ENCODE measurements around the gene TNRC18.
"Not testable (repeated sequence)": the region's sequence is repeated elsewhere in the genome, so short reads cannot be mapped to it uniquely, and the experiment has no call there.

The TNRC18 gene

DNA sequence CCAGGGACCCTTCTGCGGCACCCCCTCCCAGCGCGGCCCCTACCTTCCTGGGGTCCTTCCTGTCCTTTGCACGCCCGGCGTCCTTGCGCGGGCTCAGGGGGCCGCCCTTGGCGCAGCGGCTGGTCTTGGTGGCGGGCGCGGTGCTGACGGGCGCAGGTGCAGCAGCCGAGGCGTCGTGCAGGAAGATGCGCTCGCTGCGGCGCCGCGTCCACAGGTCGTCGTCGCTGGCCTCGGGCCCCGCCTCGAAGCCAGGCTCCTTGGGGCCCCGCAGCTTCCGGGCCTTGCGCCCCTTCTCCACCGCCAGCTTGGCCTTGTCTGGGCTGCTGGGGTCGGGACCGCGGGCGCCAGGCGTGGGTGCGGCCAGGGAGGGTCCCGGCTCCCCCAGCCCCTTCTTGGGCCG, 91.1 kb downstream of the TNRC18 start:
- no peak overlapping the region for H3K4me3 ChIP-seq (ENCODE audit: low read depth, low read length)
- no peak for DNase-seq (ENCODE audit: low read depth)
- TF ChIP-seq, protein P1, sequence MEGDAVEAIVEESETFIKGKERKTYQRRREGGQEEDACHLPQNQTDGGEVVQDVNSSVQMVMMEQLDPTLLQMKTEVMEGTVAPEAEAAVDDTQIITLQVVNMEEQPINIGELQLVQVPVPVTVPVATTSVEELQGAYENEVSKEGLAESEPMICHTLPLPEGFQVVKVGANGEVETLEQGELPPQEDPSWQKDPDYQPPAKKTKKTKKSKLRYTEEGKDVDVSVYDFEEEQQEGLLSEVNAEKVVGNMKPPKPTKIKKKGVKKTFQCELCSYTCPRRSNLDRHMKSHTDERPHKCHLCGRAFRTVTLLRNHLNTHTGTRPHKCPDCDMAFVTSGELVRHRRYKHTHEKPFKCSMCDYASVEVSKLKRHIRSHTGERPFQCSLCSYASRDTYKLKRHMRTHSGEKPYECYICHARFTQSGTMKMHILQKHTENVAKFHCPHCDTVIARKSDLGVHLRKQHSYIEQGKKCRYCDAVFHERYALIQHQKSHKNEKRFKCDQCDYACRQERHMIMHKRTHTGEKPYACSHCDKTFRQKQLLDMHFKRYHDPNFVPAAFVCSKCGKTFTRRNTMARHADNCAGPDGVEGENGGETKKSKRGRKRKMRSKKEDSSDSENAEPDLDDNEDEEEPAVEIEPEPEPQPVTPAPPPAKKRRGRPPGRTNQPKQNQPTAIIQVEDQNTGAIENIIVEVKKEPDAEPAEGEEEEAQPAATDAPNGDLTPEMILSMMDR (IDR thresholded peaks at IDR 0.05; ENCODE audit: low read depth, low read length, missing control alignments): no peak

DNA sequence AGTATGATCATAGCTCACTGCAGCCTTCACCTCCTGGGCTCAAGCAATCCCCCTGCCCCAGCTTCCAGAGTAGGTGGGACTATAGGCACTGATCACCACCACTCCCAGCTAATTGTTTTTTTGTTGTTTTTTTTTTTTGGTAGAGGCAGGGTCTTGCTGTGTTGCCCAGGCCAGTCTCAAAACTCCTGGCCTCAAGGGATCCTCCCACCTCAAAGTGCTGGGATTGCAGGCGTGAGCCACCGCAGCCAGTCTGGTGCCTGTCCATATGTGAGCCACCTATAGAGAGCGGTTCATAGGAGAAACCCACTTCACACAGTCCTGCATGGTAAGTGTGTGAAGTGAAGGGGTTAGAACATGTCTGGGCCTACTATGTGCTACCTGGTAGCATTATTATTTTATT, 93.3 kb downstream of the TNRC18 start:
- DNase-seq (ENCODE audit: low read depth): no peak
- H3K4me3 ChIP-seq (ENCODE audit: low read depth, low read length): no peak overlapping the region
- TF ChIP-seq, protein P1 (IDR thresholded peaks at IDR 0.05; ENCODE audit: low read depth, low read length, missing control alignments): no peak

DNA sequence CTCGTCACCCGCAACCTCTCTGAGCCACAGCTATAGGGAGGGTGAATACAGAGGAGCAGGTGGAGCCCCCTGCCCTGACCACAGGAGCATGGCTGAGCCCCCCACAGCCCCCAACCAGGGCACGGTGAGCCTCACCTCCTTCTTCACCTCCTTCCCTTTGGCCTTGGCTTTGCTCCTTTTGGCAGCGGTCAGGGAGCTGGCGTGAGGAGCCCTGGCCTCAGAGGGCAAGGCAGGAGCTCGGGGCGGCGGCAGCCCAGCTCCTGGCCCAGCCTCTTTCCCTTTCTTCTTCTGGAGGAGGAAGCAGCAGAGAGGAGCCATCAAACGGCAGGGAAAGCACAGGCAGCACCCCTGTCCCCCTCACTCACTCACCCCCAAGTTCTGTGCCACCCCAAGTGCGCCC, 98.7 kb downstream of the TNRC18 start:
- no peak overlapping the region for H3K4me3 ChIP-seq (ENCODE audit: low read depth, low read length)
- DNase-seq (ENCODE audit: low read depth): no peak
- TF ChIP-seq, protein P1 (IDR thresholded peaks at IDR 0.05; ENCODE audit: low read depth, low read length, missing control alignments): no peak

DNA sequence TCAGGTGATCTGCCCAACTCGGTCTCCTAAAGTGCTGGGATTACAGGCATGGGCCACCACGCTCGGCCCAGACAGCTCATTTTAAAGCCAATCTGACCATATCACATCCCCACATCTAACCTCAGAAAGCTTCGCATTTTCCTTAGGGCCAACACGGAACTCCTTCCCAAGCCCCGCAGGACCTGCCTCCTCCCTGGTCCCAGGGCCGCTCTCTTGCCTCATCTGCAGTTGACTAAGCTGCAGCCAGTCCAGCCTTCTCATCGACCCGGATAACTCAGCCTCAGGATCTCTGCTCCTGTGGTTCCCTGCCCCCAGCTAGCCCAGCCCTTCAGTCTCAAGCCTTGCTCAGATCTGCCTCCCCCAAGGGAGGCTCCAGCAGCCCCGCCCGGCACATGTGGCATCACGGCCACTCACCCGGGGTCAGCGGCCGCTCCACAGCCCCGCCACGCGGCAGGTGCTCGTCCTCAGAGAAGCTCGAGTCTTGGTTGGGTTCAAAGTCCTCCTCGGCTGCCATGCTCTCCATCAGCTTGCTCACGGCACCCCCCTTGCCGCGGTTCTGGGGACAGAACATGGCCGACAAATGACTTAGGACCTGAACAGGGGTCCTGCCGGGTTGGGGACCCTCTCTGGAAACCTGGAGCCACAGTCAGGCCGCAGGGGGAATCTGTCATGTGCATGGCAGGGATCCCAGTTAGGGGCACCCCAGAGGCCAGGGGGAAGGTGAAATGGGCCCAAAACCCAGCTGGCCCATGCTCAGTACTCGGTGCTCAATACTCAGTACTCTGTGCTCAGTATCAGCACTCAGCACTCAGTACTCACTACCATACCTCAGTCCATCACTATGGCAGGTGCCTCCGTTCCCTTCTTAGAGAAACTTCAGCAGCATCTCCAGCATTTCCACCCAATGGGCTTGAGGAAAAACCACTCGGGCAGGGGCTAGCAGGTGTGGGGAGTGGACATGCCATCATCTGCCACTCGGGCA, 99.5 kb downstream of the TNRC18 start:
- H3K4me3 ChIP-seq (ENCODE audit: low read depth, low read length); DNase-seq (ENCODE audit: low read depth): not testable (repeated sequence)

DNA sequence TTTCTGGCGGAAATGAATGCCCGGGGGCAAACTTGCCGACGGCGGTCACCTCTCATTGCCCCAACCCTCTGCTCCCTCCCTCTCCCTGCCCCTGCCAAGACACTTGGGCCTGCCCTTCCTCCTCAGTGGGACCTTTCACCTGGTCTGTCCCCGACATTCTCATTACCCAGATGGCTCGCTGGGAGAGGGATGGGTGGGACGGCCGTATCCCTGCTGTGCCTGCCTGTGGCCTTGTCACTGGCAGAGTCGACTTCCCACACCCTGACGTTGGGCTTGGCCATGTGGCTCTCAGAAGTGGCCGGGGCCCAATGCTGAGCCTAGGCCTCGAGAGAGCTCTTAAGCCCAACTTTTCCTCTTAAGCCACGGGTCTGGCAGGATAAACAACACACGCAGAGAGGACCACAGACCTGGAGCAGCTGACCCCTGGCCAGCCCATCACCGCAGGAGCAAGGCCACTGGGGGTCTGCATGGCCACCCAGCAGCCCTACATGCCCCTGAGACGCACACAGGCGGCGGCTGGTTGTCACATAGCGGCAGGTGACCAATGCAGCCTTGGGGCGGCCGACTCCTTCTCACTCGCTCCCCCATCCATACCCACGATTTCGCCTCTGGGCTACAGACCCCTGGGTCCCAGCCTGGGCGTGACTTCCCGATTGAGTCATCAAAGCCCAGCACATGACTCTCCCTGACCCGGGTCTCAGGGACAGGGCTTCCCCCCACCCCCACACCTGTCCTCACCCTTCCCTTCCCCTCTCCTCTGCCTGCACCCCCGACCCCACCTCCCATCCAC, 100.8 kb downstream of the TNRC18 start:
- TF ChIP-seq, protein P1 (IDR thresholded peaks at IDR 0.05; ENCODE audit: low read depth, low read length, missing control alignments): no peak
- DNase-seq (ENCODE audit: low read depth): no peak

DNA sequence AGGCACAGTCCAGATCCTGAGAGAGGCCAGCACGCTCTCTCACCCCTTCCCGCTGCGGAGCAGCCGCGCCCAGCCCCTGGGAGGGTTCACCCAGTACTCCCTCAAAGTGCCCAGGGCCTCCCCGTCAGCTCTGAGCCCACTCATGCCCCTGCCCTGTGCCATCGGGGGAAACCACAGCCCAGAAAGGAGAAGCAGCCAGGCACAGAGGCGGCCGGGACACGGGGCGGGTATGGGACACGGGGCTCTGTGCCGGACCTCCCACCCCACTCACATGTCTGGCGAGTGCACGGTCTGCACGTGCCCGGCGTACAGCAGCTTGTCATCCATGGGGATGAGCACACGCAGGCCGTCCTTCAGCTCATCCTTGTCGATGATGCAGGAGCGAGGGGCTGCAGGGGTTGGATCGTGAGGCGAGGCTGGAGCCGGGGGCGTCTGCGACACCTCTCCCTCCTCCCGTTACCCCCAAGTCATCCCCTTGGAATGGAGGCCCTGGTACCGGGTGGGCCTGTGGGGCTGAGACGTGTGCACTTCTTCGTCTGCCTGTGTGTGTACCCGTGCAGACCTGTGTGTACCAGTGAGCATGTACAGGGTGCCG, 102.7 kb downstream of the TNRC18 start:
- TF ChIP-seq, protein P1 (IDR thresholded peaks at IDR 0.05; ENCODE audit: low read depth, low read length, missing control alignments): no peak
- no peak overlapping the region for H3K4me3 ChIP-seq (ENCODE audit: low read depth, low read length)
- no peak for DNase-seq (ENCODE audit: low read depth)

More for the DNA sequence above, 100.8 kb downstream of the TNRC18 start:
- no peak overlapping the region for H3K4me3 ChIP-seq (ENCODE audit: low read depth, low read length)

DNA sequence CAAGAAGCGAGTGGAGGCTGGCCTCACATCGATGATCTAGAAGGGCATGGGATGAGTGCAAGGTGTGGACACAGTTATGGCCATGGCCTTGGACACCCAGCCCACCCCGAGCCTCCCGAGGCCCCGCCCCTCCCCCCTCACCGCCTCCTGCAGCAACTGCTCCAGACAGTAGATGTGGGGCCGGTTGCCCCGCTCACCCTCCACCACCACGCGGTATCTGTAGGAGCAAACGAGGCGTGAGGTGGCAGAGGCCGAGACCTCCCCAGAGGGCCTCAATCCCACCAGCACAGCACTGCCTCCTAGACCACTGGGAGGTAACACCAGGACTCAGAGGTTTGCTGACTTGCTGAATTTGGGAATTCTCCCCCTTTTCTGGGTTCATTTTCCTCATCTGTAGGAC, 103.2 kb downstream of the TNRC18 start:
- TF ChIP-seq, protein P1 (IDR thresholded peaks at IDR 0.05; ENCODE audit: low read depth, low read length, missing control alignments): no peak
- DNase-seq (ENCODE audit: low read depth): no peak

DNA sequence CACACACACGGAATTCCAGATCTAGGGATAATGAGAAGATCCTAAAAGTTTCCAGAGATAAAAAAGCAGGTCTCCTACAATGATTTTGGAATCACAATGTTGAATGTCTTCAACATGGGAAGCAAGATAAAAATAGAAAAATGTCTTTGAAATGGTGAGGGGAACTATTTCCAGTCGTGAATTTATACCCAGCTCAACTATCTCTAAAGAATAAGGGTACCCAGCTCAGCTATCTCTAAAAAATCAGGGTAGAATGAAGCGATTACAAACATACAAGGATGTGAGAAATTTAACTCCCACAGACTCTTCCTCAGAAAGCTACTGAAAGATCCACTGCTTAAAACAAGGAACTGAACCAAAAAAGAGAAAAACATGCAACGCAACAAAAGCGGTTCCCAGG, 105.0 kb downstream of the TNRC18 start:
- DNase-seq (ENCODE audit: low read depth); H3K4me3 ChIP-seq (ENCODE audit: low read depth, low read length): not testable (repeated sequence)

More for the DNA sequence above, 103.2 kb downstream of the TNRC18 start:
- no peak overlapping the region for H3K4me3 ChIP-seq (ENCODE audit: low read depth, low read length)
